Fibroblast of lung (primary cell): ENCODE measurements around the gene CTR9.

ENCODE experiments used
- CTCF ChIP-seq, 2 donors: IDR thresholded peaks in 1 of 2; conservative IDR thresholded peaks in 1 of 2; 1 replicate in 1 of 2; 2 replicates in 1 of 2; pipeline ENCODE4 v1.5.1; 2011 to 2012; ENCODE audit warnings: low read length in 2 of 2, control low read depth in 1 of 2, inconsistent platforms in 1 of 2, low read depth in 1 of 2, mild to moderate bottlenecking in 1 of 2
- EZH2 ChIP-seq: IDR thresholded peaks from 2 replicates; pipeline ENCODE4 v1.5.1; 2012; ENCODE audit warnings: low read length, control low read depth, mild to moderate bottlenecking; ENCODE audit errors: missing control alignments

GRCh38 chr11:10777393-10777793 is 26.3 kb downstream of the CTR9 start:
- TF ChIP-seq EZH2: no peak
- no peak for TF ChIP-seq CTCF (conservative IDR thresholded peaks at IDR 0.05 in 1 of 2, IDR thresholded peaks at IDR 0.05 in 1 of 2; ENCODE audit: low read depth in 1 of 2, low read length in 2 of 2)
